ENCODE measurements around the gene TGFBR2. TPM values are rescaled to one million over a fixed set of nuclear protein-coding genes. Genes with fewer than 3 reads are reported as not detected.

TGFBR2 gene
- total and polyA plus RNA-seq, 5 donors = 77.7 to 255 (median 197) TPM

- no peak overlapping the region for H3K4me3 ChIP-seq (ENCODE audit: low read length)
- intact Hi-C loops (cut with DNase I) = no loop called here
- peak in 1 of 2 donors; percentile 8 for ATAC-seq
- no peaks in the 10 kb centered on the region for H3K9me3 ChIP-seq (ENCODE audit: control insufficient read depth, low read length)
- no peaks in the 10 kb centered on the region for H3K27me3 ChIP-seq (ENCODE audit: control insufficient read depth, insufficient read depth)
- peaks cover 26% of the 10 kb centered on the region for H3K4me1 ChIP-seq (ENCODE audit: control insufficient read depth, insufficient read depth, low read length)
- no peak for DNase-seq
- WGBS = 82% methylated on average over 5 of the region's 5 CpGs
- no peak overlapping the region for H3K27ac ChIP-seq (ENCODE audit: low read length)
Observed at GRCh38 chr3:30646181-30646876, 39.9 kb downstream of the TGFBR2 start.

GRCh38 chr3:30646961-30647752 is 40.8 kb downstream of the TGFBR2 start:
- no peaks in the 10 kb centered on the region for H3K27me3 ChIP-seq (ENCODE audit: control insufficient read depth, insufficient read depth)
- WGBS = 84% methylated on average over 5 of the region's 5 CpGs
- peaks cover 19% of the 10 kb centered on the region for H3K4me1 ChIP-seq (ENCODE audit: control insufficient read depth, insufficient read depth, low read length)
- DNase-seq (no peak), ATAC-seq (no peak)
- H3K27ac ChIP-seq (ENCODE audit: low read length) = peak overlapping the region; percentile 75
- no peaks in the 10 kb centered on the region for H3K9me3 ChIP-seq (ENCODE audit: control insufficient read depth, low read length)
- intact Hi-C loops (cut with DNase I) = no loop called here
- no peak overlapping the region for H3K4me3 ChIP-seq (ENCODE audit: low read length)

GRCh38 chr3:30648670-30649357 is 42.4 kb downstream of the TGFBR2 start:
- intact Hi-C loops (cut with DNase I) = no loop called here
- Histone ChIP-seq H3K9me3 (ENCODE audit: control insufficient read depth, low read length) (no peaks in the 10 kb centered on the region), H3K4me3 (ENCODE audit: low read length) (no peak overlapping the region), H3K27ac (ENCODE audit: low read length) (peak overlapping the region; percentile 43), H3K4me1 (ENCODE audit: control insufficient read depth, insufficient read depth, low read length) (peaks cover 17% of the 10 kb centered on the region), H3K27me3 (ENCODE audit: control insufficient read depth, insufficient read depth) (no peaks in the 10 kb centered on the region)
- ATAC-seq (peak in 1 of 2 donors; percentile 43), DNase-seq (peak in 1 of 3 donors; percentile 39)
- 91% methylated on average over 5 of the region's 5 CpGs for WGBS

GRCh38 chr3:30649572-30650318 is 43.3 kb downstream of the TGFBR2 start:
- DNase-seq (no peak), ATAC-seq (peak; percentile 23 to 50)
- Histone ChIP-seq H3K27me3 (ENCODE audit: control insufficient read depth, insufficient read depth) (no peaks in the 10 kb centered on the region), H3K4me3 (ENCODE audit: low read length) (no peak overlapping the region), H3K9me3 (ENCODE audit: control insufficient read depth, low read length) (no peaks in the 10 kb centered on the region), H3K4me1 (ENCODE audit: control insufficient read depth, insufficient read depth, low read length) (peaks cover 17% of the 10 kb centered on the region), H3K27ac (ENCODE audit: low read length) (no peak overlapping the region)
- WGBS = 52% methylated on average over 9 of the region's 9 CpGs
- intact Hi-C loops (cut with DNase I) = no loop called here

- Histone ChIP-seq H3K4me3 (ENCODE audit: low read length) (no peak overlapping the region), H3K4me1 (ENCODE audit: control insufficient read depth, insufficient read depth, low read length) (peaks cover 18% of the 10 kb centered on the region), H3K27ac (ENCODE audit: low read length) (peak overlapping the region; percentile 49), H3K9me3 (ENCODE audit: control insufficient read depth, low read length) (no peaks in the 10 kb centered on the region), H3K27me3 (ENCODE audit: control insufficient read depth, insufficient read depth) (no peaks in the 10 kb centered on the region)
- ATAC-seq (no peak), DNase-seq (no peak)
- intact Hi-C loops (cut with DNase I) = no loop called here
- 93% methylated on average over 2 of the region's 2 CpGs for WGBS
Observed at GRCh38 chr3:30650348-30650995, 44.1 kb downstream of the TGFBR2 start.

GRCh38 chr3:30654269-30654668 is 47.9 kb downstream of the TGFBR2 start:
- intact Hi-C loops (cut with DNase I) = no loop called here
- no peak for ATAC-seq
- WGBS = 50% methylated on average over 1 of the region's 1 CpG

GRCh38 chr3:30655187-30655812 is 48.9 kb downstream of the TGFBR2 start:
- H3K27me3 ChIP-seq (ENCODE audit: control insufficient read depth, insufficient read depth) = no peaks in the 10 kb centered on the region
- no peaks in the 10 kb centered on the region for H3K9me3 ChIP-seq (ENCODE audit: control insufficient read depth, low read length)
- intact Hi-C loops (cut with DNase I) = no loop called here
- ATAC-seq = peak in 1 of 2 donors; percentile 34
- peak overlapping the region; percentile 33 for H3K27ac ChIP-seq (ENCODE audit: low read length)
- H3K4me1 ChIP-seq (ENCODE audit: control insufficient read depth, insufficient read depth, low read length) = peaks cover 36% of the 10 kb centered on the region
- no peak overlapping the region for H3K4me3 ChIP-seq (ENCODE audit: low read length)
- WGBS = 52% methylated on average over 5 of the region's 5 CpGs
- DNase-seq = no peak

More at GRCh38 chr3:30654269-30654668, 47.9 kb downstream of the TGFBR2 start:
- Histone ChIP-seq H3K9me3 (ENCODE audit: control insufficient read depth, low read length) (no peaks in the 10 kb centered on the region), H3K27me3 (ENCODE audit: control insufficient read depth, insufficient read depth) (no peaks in the 10 kb centered on the region), H3K4me1 (ENCODE audit: control insufficient read depth, insufficient read depth, low read length) (peaks cover 32% of the 10 kb centered on the region), H3K27ac (ENCODE audit: low read length) (peak overlapping the region; percentile 27), H3K4me3 (ENCODE audit: low read length) (no peak overlapping the region)
- DNase-seq = no peak

GRCh38 chr3:30656624-30657141 is 50.3 kb downstream of the TGFBR2 start:
- Histone ChIP-seq H3K27ac (ENCODE audit: low read length) (peak overlapping the region; percentile 36), H3K4me3 (ENCODE audit: low read length) (no peak overlapping the region), H3K4me1 (ENCODE audit: control insufficient read depth, insufficient read depth, low read length) (peaks cover 40% of the 10 kb centered on the region), H3K9me3 (ENCODE audit: control insufficient read depth, low read length) (no peaks in the 10 kb centered on the region), H3K27me3 (ENCODE audit: control insufficient read depth, insufficient read depth) (no peaks in the 10 kb centered on the region)
- no peak for DNase-seq
- WGBS = 92% methylated on average over 3 of the region's 3 CpGs
- no peak for ATAC-seq
- intact Hi-C loops (cut with DNase I) = no loop called here

GRCh38 chr3:30657914-30658313 is 51.5 kb downstream of the TGFBR2 start:
- WGBS = 21% methylated on average over 3 of the region's 3 CpGs
- no peak overlapping the region for H3K4me3 ChIP-seq (ENCODE audit: low read length)
- intact Hi-C loops (cut with DNase I) = no loop called here
- peaks cover 38% of the 10 kb centered on the region for H3K4me1 ChIP-seq (ENCODE audit: control insufficient read depth, insufficient read depth, low read length)
- peak in 1 of 3 donors; percentile 39 for DNase-seq
- no peaks in the 10 kb centered on the region for H3K9me3 ChIP-seq (ENCODE audit: control insufficient read depth, low read length)
- no peaks in the 10 kb centered on the region for H3K27me3 ChIP-seq (ENCODE audit: control insufficient read depth, insufficient read depth)
- H3K27ac ChIP-seq (ENCODE audit: low read length) = peak overlapping the region; percentile 26
- ATAC-seq = peak; percentile 57 to 67

Data from right cardiac atrium (tissue), 5 donors.